K562 (cell line): ENCODE results near the gene HARS1. TPM values are rescaled to one million over a fixed set of nuclear protein-coding genes. Genes with fewer than 3 reads are reported as not detected.

ENCODE experiments used
- CBFB ChIP-seq: sonication (generic); formaldehyde crosslinking; IDR thresholded peaks from 2 replicates; pipeline ENCODE4 v1.4.0; 2020; ENCODE audit warnings: mild to moderate bottlenecking, missing genetic modification reagents
- CHD1 ChIP-seq: fragments of 200-600 bp; sonication (generic); IDR thresholded peaks from one replicate; pipeline ENCODE4 v1.6.1; 2012; ENCODE audit warnings: mild to moderate bottlenecking, moderate library complexity, low read length, inconsistent platforms
- CREM ChIP-seq: IDR thresholded peaks from 2 replicates; pipeline ENCODE4 v1.6.1; 2014; ENCODE audit warnings: antibody characterized with exemption, low read depth
- EGR1 ChIP-seq: fragments of 450-650 bp; conservative IDR thresholded peaks from 2 replicates; pipeline ENCODE4 v1.6.1; 2017; ENCODE audit warnings: mild to moderate bottlenecking
- FIP1L1 ChIP-seq: fragments of 200-400 bp; formaldehyde crosslinking; IDR thresholded peaks from 2 replicates; pipeline ENCODE4 v1.6.1; 2018; ENCODE audit warnings: mild to moderate bottlenecking, low read depth, low read length; ENCODE audit not compliant: poor library complexity, severe bottlenecking
- FOXM1 ChIP-seq, 2 experiments: fragments of 450-650 bp in 1 of 2; sonication (generic) in 1 of 2; formaldehyde crosslinking in 1 of 2; IDR thresholded peaks; 2 replicates each; pipeline versions ENCODE4 v1.6.1 to v1.9.0; 2017 to 2022; ENCODE audit warnings: low read depth in 2 of 2, mild to moderate bottlenecking in 2 of 2, missing genetic modification reagents in 1 of 2, moderate library complexity in 1 of 2
- HDAC2 ChIP-seq: fragments of 450-650 bp; IDR thresholded peaks from 2 replicates; pipeline ENCODE4 v1.6.1; 2016; ENCODE audit warnings: mild to moderate bottlenecking
- L3MBTL2 ChIP-seq: fragments of 450-650 bp; IDR thresholded peaks from 2 replicates; pipeline ENCODE4 v1.6.1; 2016; ENCODE audit warnings: mild to moderate bottlenecking, moderate library complexity
- PHF20 ChIP-seq: fragments of 450-650 bp; IDR thresholded peaks from 2 replicates; pipeline ENCODE4 v1.6.1; 2018; ENCODE audit not compliant: partially characterized antibody
- POLR2G ChIP-seq: fragments of 200-400 bp; formaldehyde crosslinking; IDR thresholded peaks from 2 replicates; pipeline ENCODE4 v1.6.1; 2017; ENCODE audit warnings: low read depth, mild to moderate bottlenecking, antibody characterized with exemption, low read length, moderate library complexity
- PTBP1 ChIP-seq: fragments of 200-400 bp; formaldehyde crosslinking; IDR thresholded peaks from 2 replicates; pipeline ENCODE4 v1.6.1; 2017; ENCODE audit warnings: low read depth, low read length
- PURB ChIP-seq: sonication (generic); formaldehyde crosslinking; IDR thresholded peaks from 2 replicates; pipeline ENCODE4 v1.9.0; 2021; ENCODE audit warnings: low read depth, mild to moderate bottlenecking, missing genetic modification reagents
- RBM34 ChIP-seq: fragments of 200-400 bp; formaldehyde crosslinking; IDR thresholded peaks from 2 replicates; pipeline ENCODE4 v1.6.1; 2018; ENCODE audit warnings: low read length, borderline replicate concordance; ENCODE audit not compliant: insufficient read depth
- SP1 ChIP-seq: sonication (generic); formaldehyde crosslinking; IDR thresholded peaks from 2 replicates; pipeline ENCODE4 v1.8.1; 2022; ENCODE audit warnings: mild to moderate bottlenecking, missing genetic modification reagents
- ZKSCAN8 ChIP-seq: fragments of 200-800 bp; sonication (Bioruptor generic); IDR thresholded peaks from 2 replicates; pipeline ENCODE4 v1.6.1; 2016; ENCODE audit warnings: missing genetic modification characterization, missing compliant biosample characterization
- ZNF217 ChIP-seq: sonication (generic); formaldehyde crosslinking; IDR thresholded peaks from 2 replicates; pipeline ENCODE4 v1.8.0; 2022; ENCODE audit warnings: mild to moderate bottlenecking, missing genetic modification reagents
- ZNF23 ChIP-seq: fragments of 250-450 bp; sonication (Bioruptor Pico); IDR thresholded peaks from 2 replicates; pipeline ENCODE4 v1.4.0; 2020; ENCODE audit warnings: mild to moderate bottlenecking
- ZNF263 ChIP-seq: sonication (generic); formaldehyde crosslinking; IDR thresholded peaks from 2 replicates; pipeline ENCODE4 v1.8.0; 2022; ENCODE audit warnings: mild to moderate bottlenecking, missing genetic modification reagents, borderline replicate concordance
- ZNF3 ChIP-seq: fragments of 250-450 bp; sonication (Bioruptor Pico); IDR thresholded peaks from 2 replicates; pipeline ENCODE4 v1.5.0; 2021; ENCODE audit warnings: mild to moderate bottlenecking, moderate library complexity
- ZNF586 ChIP-seq: fragments of 450-650 bp; formaldehyde crosslinking; conservative IDR thresholded peaks from 2 replicates; pipeline ENCODE4 v1.4.0; 2020; ENCODE audit warnings: mild to moderate bottlenecking, moderate library complexity
- ZNF644 ChIP-seq: fragments of 200-800 bp; sonication (Bioruptor generic); IDR thresholded peaks from 2 replicates; pipeline ENCODE4 v1.6.1; 2016; ENCODE audit warnings: low read depth, missing genetic modification characterization, missing compliant biosample characterization
- ZNF79 ChIP-seq: fragments of 250-450 bp; sonication (Bioruptor Pico); IDR thresholded peaks from 2 replicates; pipeline ENCODE4 v1.4.0; 2020; ENCODE audit warnings: low read depth, mild to moderate bottlenecking, moderate library complexity
- ZZZ3 ChIP-seq: fragments of 450-650 bp; IDR thresholded peaks from 2 replicates; pipeline ENCODE4 v1.6.1; 2016; ENCODE audit warnings: antibody characterized with exemption, mild to moderate bottlenecking, moderate library complexity
- polyA plus RNA-seq, 8 experiments: library from polyadenylated mRNA; depleted of rRNA in 4 of 8; stranded (reverse) in 5 of 8; unstranded in 3 of 8; fragments of >200 nt; fragmentation: Nextera tagmentation in 2 of 8; fragmentation: Illumina TruSeq in 1 of 8; extraction: Ambion mirVana in 2 of 8; extraction: Trizol in 1 of 8; gene quantifications; 2 replicates each; pipeline versions ENCODE4 v1.2.1 to v1.2.3, GENCODE V29; 2011 to 2014; ENCODE audit warnings: inconsistent platforms in 1 of 8, missing spikeins in 1 of 8
- total RNA-seq, 7 experiments: library from RNA; depleted of rRNA in 6 of 7; stranded (reverse); fragments of >200 nt in 6 of 7; fragmentation: Illumina TruSeq in 2 of 7; extraction: Trizol in 2 of 7; gene quantifications; 2 replicates each; pipeline versions ENCODE4 v1.2.1 to v1.2.3, GENCODE V29; 2011 to 2021; ENCODE audit warnings: low replicate concordance in 1 of 7
- TF ChIP-seq, protein P1 (sequence below): fragments of 450-650 bp; IDR thresholded peaks from 2 replicates; pipeline ENCODE4 v1.6.1; 2014; ENCODE audit warnings: low read depth, mild to moderate bottlenecking, moderate library complexity, borderline replicate concordance
- TF ChIP-seq, protein P2 (sequence below), 2 experiments: fragments of 450-650 bp in 1 of 2; IDR thresholded peaks; 2 replicates each; pipeline ENCODE4 v1.6.1; 2011 to 2017; ENCODE audit warnings: low read depth in 2 of 2, antibody characterized with exemption in 1 of 2, borderline replicate concordance in 1 of 2, low read length in 1 of 2, mild to moderate bottlenecking in 1 of 2, mixed read lengths in 1 of 2; ENCODE audit not compliant: control insufficient read depth in 1 of 2

Gene HARS1
- total and polyA plus RNA-seq, 9 of the 15 experiments (the other 6 are each of a cell fraction or from before 2014, with no cell fraction given), result 13.5 to 88.5 (median 75.2) TPM

DNA sequence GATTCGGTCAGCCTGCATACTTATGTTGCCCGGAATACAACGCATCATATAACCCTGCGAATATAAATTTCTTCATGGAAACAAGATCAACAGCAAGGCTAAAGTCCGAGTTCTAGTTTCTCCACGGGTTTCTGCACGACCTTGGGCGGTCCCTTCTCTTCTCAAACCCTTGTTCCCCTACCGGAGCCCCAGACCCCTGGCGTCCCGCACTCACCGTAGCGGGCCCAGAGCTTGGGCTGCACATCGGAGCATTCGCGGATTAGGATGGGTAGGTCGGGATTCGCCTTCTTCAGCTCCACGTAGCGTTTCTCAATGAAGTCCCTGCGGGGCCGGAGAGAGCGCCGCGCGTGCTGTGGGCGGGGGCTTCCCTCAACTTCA lies 44.1 kb downstream of the HARS1 start (continued):
- TF ChIP-seq CREM, result no peak
- no peak for TF ChIP-seq CBFB (CRISPR knock-in tag)
- TF ChIP-seq PTBP1, result no peak
- TF ChIP-seq ZKSCAN8 (CRISPR knock-in tag), result no peak
- TF ChIP-seq EGR1, result 0 out of 2 replicates have a peak, but pooled peaks have one; percentile 8
- no peak for TF ChIP-seq ZNF23 (CRISPR knock-in tag)
- no peak for TF ChIP-seq SP1 (CRISPR knock-in tag)
- TF ChIP-seq ZNF644 (tag), result no peak
- TF ChIP-seq, protein P1, sequence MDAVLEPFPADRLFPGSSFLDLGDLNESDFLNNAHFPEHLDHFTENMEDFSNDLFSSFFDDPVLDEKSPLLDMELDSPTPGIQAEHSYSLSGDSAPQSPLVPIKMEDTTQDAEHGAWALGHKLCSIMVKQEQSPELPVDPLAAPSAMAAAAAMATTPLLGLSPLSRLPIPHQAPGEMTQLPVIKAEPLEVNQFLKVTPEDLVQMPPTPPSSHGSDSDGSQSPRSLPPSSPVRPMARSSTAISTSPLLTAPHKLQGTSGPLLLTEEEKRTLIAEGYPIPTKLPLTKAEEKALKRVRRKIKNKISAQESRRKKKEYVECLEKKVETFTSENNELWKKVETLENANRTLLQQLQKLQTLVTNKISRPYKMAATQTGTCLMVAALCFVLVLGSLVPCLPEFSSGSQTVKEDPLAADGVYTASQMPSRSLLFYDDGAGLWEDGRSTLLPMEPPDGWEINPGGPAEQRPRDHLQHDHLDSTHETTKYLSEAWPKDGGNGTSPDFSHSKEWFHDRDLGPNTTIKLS, result 0 out of 2 replicates have a peak, but pooled peaks have one; percentile 3
- no peak for TF ChIP-seq PURB
- no peak for TF ChIP-seq L3MBTL2
- peak; percentile 10 for TF ChIP-seq PHF20
- TF ChIP-seq POLR2G, result no peak
- TF ChIP-seq ZNF263 (CRISPR knock-in tag), result peak; percentile 37; the same call in 1 of the 2 replicates
- TF ChIP-seq ZNF586 (CRISPR knock-in tag), result no peak
- TF ChIP-seq ZZZ3, result no peak
- TF ChIP-seq CHD1, result peak; percentile 72
- no peak for TF ChIP-seq ZNF79 (CRISPR knock-in tag)
- no peak for TF ChIP-seq RBM34
- TF ChIP-seq, protein P2, sequence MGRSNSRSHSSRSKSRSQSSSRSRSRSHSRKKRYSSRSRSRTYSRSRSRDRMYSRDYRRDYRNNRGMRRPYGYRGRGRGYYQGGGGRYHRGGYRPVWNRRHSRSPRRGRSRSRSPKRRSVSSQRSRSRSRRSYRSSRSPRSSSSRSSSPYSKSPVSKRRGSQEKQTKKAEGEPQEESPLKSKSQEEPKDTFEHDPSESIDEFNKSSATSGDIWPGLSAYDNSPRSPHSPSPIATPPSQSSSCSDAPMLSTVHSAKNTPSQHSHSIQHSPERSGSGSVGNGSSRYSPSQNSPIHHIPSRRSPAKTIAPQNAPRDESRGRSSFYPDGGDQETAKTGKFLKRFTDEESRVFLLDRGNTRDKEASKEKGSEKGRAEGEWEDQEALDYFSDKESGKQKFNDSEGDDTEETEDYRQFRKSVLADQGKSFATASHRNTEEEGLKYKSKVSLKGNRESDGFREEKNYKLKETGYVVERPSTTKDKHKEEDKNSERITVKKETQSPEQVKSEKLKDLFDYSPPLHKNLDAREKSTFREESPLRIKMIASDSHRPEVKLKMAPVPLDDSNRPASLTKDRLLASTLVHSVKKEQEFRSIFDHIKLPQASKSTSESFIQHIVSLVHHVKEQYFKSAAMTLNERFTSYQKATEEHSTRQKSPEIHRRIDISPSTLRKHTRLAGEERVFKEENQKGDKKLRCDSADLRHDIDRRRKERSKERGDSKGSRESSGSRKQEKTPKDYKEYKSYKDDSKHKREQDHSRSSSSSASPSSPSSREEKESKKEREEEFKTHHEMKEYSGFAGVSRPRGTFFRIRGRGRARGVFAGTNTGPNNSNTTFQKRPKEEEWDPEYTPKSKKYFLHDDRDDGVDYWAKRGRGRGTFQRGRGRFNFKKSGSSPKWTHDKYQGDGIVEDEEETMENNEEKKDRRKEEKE (IDR thresholded peaks at IDR 0.05; ENCODE audit: borderline replicate concordance in 1 of 2, control insufficient read depth in 1 of 2, low read depth in 2 of 2, low read length in 1 of 2), result no peak
- no peak for TF ChIP-seq ZNF3 (CRISPR knock-in tag)
- TF ChIP-seq ZNF217 (CRISPR knock-in tag), result no peak
- no peak for TF ChIP-seq FOXM1 (IDR thresholded peaks at IDR 0.05; ENCODE audit: low read depth)
- peak; percentile 51; the same call in 1 of the 2 replicates for TF ChIP-seq FOXM1 (CRISPR knock-in tag; IDR thresholded peaks at IDR 0.05; ENCODE audit: low read depth)
- TF ChIP-seq HDAC2, result no peak
- TF ChIP-seq FIP1L1, result peak; percentile 34
